ENCODE measurements around the gene TTC32. TPM values are rescaled to one million over a fixed set of nuclear protein-coding genes. Genes with fewer than 3 reads are reported as not detected.
"Not testable (repeated sequence)": the region's sequence is repeated elsewhere in the genome, so short reads cannot be mapped to it uniquely, and the experiment has no call there.

The TTC32 gene
- total and polyA plus RNA-seq, 2 of the 4 experiments (the other 2 are of a cell fraction), result 1.1 to 3.9 TPM

DNA sequence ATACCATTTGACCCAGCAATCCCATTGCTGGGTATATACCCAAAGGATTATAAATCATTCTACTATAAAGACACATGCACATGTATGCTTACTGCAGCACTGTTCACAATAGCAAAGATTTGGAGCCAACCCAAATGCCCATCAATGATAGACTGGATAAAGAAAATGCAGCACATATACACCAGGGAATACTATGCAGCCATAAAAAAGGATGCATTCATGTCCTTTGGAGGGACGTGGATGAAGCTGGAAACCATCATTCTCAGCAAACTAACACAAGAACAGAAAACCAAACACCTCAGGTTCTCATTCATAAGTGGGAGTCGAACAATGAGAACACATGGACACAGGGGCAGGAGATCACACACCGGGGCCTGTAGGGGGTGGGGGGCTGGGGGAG is 20.4 kb upstream of the TTC32 start:
- H3K9me3 ChIP-seq (ENCODE audit: control insufficient read depth, insufficient read depth, low read length); H3K14ac ChIP-seq (replicated peaks; ENCODE audit: low read depth, low read length); DNase-seq; H2BK120ac ChIP-seq (ENCODE audit: low read depth, low read length); H3K23ac ChIP-seq (ENCODE audit: low read depth, low read length); H2AFZ ChIP-seq (replicated peaks; ENCODE audit: low read length, poor library complexity); in situ Hi-C loops (cut with MboI; ENCODE audit: low sequenced_read_pairs); H3K4me3 ChIP-seq (ENCODE audit: insufficient read depth, low read depth, low read length); H4K91ac ChIP-seq (ENCODE audit: insufficient read depth, low read depth, low read length); H4K5ac ChIP-seq (ENCODE audit: low read depth, low read length); H4K20me1 ChIP-seq (ENCODE audit: insufficient read depth, low read length); dilution Hi-C loops (cut with HindIII; ENCODE audit: low sequenced_read_pairs, unreplicated experiment); CTCF ChIA-PET; H3K4ac ChIP-seq (ENCODE audit: low read depth, low read length); H3K18ac ChIP-seq (ENCODE audit: low read depth, low read length); H4K8ac ChIP-seq (ENCODE audit: low read depth in 2 of 2, low read length in 2 of 2); BruUV-seq (replicated peaks); POLR2A ChIA-PET (ENCODE audit: unreplicated experiment); ATAC-seq (ENCODE audit: low read depth); H3K79me1 ChIP-seq (ENCODE audit: low read depth in 1 of 2, low read length in 2 of 2); H3K9ac ChIP-seq (ENCODE audit: low read depth, low read length); H2AK9ac ChIP-seq (replicated peaks; ENCODE audit: low read depth, low read length, poor library complexity); H2BK5ac ChIP-seq (ENCODE audit: low read depth, low read length, poor library complexity, severe bottlenecking); H2BK20ac ChIP-seq (ENCODE audit: low read depth, low read length); H3K56ac ChIP-seq (ENCODE audit: extremely low read depth, insufficient read depth, low read length); H3K36me3 ChIP-seq (ENCODE audit: control insufficient read depth, insufficient read depth, low read length); H3K27me3 ChIP-seq (ENCODE audit: control insufficient read depth, insufficient read depth, low read length); H3K4me2 ChIP-seq (ENCODE audit: low read depth, low read length); H3K4me1 ChIP-seq (ENCODE audit: control insufficient read depth, insufficient read depth, low read length); H2BK15ac ChIP-seq (ENCODE audit: low read depth, low read length); intact Hi-C loops (cut with micrococcal nuclease); H3K27ac ChIP-seq (ENCODE audit: insufficient read depth, low read length); H3K9me1 ChIP-seq (ENCODE audit: insufficient read depth, low read length); H2AK5ac ChIP-seq (ENCODE audit: low read depth, low read length): not testable (repeated sequence)
- no CpG with 5 or more reads among the region's 3 CpGs for WGBS, 2 experiments (ENCODE audit: extremely low coverage in 2 of 2, insufficient read length in 1 of 2)

All from IMR-90 (cell line).